Measurements from ENCODE around the gene RSPH1. TPM values are rescaled to one million over a fixed set of nuclear protein-coding genes. Genes with fewer than 3 reads are reported as not detected.

Gene RSPH1
- total RNA-seq, 1 donor from 2014 or later, result 0.42 TPM

- H3K4me1 Mint-ChIP-seq, result no peaks in the 10 kb centered on the region
- H3K27ac Mint-ChIP-seq, result no peak overlapping the region
- TF ChIP-seq CTCF (IDR thresholded peaks at IDR 0.05; ENCODE audit: unreplicated experiment), result no peak
- DNase-seq (ENCODE audit: low spot score in 2 of 2, unreplicated experiment in 2 of 2), result no peak
- no peaks in the 10 kb centered on the region for H3K36me3 Mint-ChIP-seq
- peaks cover 9% of the 10 kb centered on the region for H3K9me3 Mint-ChIP-seq
- peaks cover 50% of the 10 kb centered on the region for H3K27me3 Mint-ChIP-seq (ENCODE audit: low read depth)
- no peak overlapping the region for H3K4me3 Mint-ChIP-seq
Observed at GRCh38 chr21:42434884-42435283, 61.1 kb downstream of the RSPH1 start.

- H3K27ac Mint-ChIP-seq, result no peak overlapping the region
- peaks cover 9% of the 10 kb centered on the region for H3K9me3 Mint-ChIP-seq
Observed at GRCh38 chr21:42433946-42434551, 62.0 kb downstream of the RSPH1 start.

DNA sequence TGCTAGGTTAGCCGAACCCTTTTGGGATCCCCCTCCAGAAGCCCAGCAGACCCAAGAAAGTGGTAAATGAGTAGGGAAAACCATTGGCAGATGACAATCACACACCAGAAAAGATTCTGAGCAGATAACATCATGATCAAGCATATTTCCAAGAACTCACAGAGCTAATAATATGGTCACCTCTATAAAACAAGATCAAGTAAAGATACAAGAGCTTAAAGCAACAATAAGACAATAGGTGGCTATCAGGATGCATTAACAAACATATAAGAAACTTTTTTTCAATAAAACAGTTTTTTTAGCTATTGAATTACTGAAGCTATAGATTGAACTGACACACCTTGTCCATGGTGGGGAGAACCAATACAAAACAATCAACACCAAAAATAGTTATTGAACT is 63.3 kb downstream of the RSPH1 start:
- no peak for DNase-seq (ENCODE audit: low spot score in 2 of 2, unreplicated experiment in 2 of 2)
- no peak for TF ChIP-seq CTCF (IDR thresholded peaks at IDR 0.05; ENCODE audit: unreplicated experiment)
- H3K9me3 Mint-ChIP-seq, result peaks cover 9% of the 10 kb centered on the region
- H3K27me3 Mint-ChIP-seq (ENCODE audit: low read depth), result peaks cover 42% of the 10 kb centered on the region
- no peaks in the 10 kb centered on the region for H3K36me3 Mint-ChIP-seq
- H3K4me1 Mint-ChIP-seq, result no peaks in the 10 kb centered on the region
- no peak overlapping the region for H3K27ac Mint-ChIP-seq
- no peak overlapping the region for H3K4me3 Mint-ChIP-seq

More at GRCh38 chr21:42433946-42434551, 62.0 kb downstream of the RSPH1 start:
- no peak overlapping the region for H3K4me3 Mint-ChIP-seq
- H3K27me3 Mint-ChIP-seq (ENCODE audit: low read depth), result peaks cover 48% of the 10 kb centered on the region
- H3K36me3 Mint-ChIP-seq, result no peaks in the 10 kb centered on the region
- TF ChIP-seq CTCF (IDR thresholded peaks at IDR 0.05; ENCODE audit: unreplicated experiment), result no peak
- no peak for DNase-seq (ENCODE audit: low spot score in 2 of 2, unreplicated experiment in 2 of 2)
- H3K4me1 Mint-ChIP-seq, result no peaks in the 10 kb centered on the region

DNA sequence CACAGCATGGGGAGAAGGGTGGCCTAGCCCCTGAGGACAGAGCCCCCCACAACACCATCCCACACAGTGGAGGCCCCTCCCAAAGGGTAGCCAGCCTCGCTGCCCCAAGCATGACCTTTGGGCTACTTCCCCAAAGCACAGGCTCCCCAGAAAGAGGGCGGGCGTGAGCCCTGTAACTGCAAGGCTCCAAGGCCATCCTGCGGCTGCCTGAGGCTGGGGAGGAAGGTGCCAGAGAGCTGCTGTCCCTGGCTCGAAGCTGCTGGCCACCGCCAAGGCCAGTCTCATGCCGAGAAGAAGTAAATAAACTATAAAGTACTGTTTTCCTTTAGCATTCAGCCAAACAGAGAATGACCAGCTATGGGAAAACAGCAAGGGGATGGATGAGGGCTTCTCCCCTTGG is 64.8 kb downstream of the RSPH1 start:
- TF ChIP-seq CTCF (IDR thresholded peaks at IDR 0.05; ENCODE audit: unreplicated experiment), result no peak
- peaks cover 45% of the 10 kb centered on the region for H3K27me3 Mint-ChIP-seq (ENCODE audit: low read depth)
- no peaks in the 10 kb centered on the region for H3K4me1 Mint-ChIP-seq
- H3K4me3 Mint-ChIP-seq, result no peak overlapping the region
- no peak for DNase-seq (ENCODE audit: low spot score in 2 of 2, unreplicated experiment in 2 of 2)
- no peaks in the 10 kb centered on the region for H3K36me3 Mint-ChIP-seq
- H3K9me3 Mint-ChIP-seq, result peaks cover 9% of the 10 kb centered on the region
- H3K27ac Mint-ChIP-seq, result no peak overlapping the region

DNA sequence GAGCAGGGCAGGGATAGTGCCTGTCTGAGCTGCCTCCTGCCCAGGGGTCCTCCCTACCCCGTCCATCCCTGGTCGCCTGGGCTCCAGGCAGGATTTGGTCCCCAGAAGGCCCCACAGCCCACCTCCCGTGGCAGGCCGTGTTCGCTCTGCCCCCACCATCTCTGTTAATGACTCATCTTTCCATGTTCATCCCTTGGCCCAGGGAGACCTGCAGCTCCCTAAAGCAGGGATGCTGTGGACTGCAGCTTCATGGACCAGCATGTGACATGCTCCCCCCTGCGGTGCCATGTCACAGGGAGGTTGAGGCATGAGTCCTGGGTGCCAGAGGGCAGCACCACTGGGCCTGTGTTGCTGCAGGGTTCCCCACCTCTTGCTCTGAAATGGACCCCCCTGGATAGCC is 65.5 kb downstream of the RSPH1 start:
- no peaks in the 10 kb centered on the region for H3K36me3 Mint-ChIP-seq
- H3K27me3 Mint-ChIP-seq (ENCODE audit: low read depth), result peaks cover 51% of the 10 kb centered on the region
- peaks cover 9% of the 10 kb centered on the region for H3K9me3 Mint-ChIP-seq
- no peaks in the 10 kb centered on the region for H3K4me1 Mint-ChIP-seq
- H3K4me3 Mint-ChIP-seq, result no peak overlapping the region
- no peak overlapping the region for H3K27ac Mint-ChIP-seq
- no peak for TF ChIP-seq CTCF (IDR thresholded peaks at IDR 0.05; ENCODE audit: unreplicated experiment)
- no peak for DNase-seq (ENCODE audit: low spot score in 2 of 2, unreplicated experiment in 2 of 2)

DNA sequence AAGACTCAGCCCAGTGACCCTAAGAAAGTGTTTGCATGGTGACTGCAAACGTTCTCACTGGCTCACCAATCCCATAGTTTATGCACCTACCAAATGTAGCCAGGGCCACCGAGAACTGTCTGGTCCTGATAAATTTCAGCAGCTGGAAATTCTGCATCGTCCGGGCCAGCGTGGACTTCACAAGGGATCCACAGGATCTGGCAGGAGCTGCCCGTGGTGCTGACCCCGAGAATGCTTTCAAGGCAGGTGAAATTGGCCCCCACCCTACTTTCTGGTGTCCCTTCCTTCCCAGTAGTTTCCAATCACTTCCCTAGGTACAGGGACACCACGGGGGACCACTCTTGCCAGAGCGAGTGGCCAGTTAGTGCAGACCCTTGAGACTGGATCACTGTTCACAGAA is 66.2 kb downstream of the RSPH1 start:
- Mint-ChIP-seq H3K36me3 (no peaks in the 10 kb centered on the region), H3K4me1 (no peaks in the 10 kb centered on the region), H3K27me3 (ENCODE audit: low read depth) (peaks cover 53% of the 10 kb centered on the region), H3K4me3 (no peak overlapping the region), H3K9me3 (peaks cover 9% of the 10 kb centered on the region), H3K27ac (no peak overlapping the region)
- no peak for TF ChIP-seq CTCF (IDR thresholded peaks at IDR 0.05; ENCODE audit: unreplicated experiment)
- no peak for DNase-seq (ENCODE audit: low spot score in 2 of 2, unreplicated experiment in 2 of 2)
